ENCODE measurements around the gene RFX3. TPM values are rescaled to one million over a fixed set of nuclear protein-coding genes. Genes with fewer than 3 reads are reported as not detected.
"Not testable (repeated sequence)": the region's sequence is repeated elsewhere in the genome, so short reads cannot be mapped to it uniquely, and the experiment has no call there.

Gene RFX3
- total and polyA plus RNA-seq, 4 donors: 0.30 to 4.6 (median 1.5) TPM

DNA sequence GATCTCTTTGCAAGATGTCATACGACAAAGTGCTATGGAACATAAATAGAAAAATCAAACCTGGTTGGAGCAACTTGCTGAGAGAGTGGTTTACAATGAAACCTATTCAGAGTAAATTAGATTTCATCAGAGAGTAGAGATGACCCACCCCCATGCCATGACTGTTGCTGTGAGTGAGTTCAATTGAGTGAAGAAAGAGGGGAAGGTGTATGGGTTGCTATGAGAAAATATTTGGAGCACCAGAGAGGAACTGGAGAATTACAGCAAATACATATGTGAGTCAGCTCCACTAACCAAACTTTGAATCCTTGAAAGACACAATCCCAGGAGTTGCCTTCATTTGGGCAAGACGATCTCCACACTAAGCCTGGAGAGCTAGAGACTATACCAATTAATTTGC is 217.2 kb downstream of the RFX3 start:
- 92% methylated on average over 2 of the region's 2 CpGs for WGBS
- TF ChIP-seq JUND (IDR thresholded peaks at IDR 0.05) (no peak), RAD21 (IDR thresholded peaks at IDR 0.05) (no peak), YY1 (IDR thresholded peaks at IDR 0.05) (no peak), HNF4A (conservative IDR thresholded peaks at IDR 0.05) (no peak), FOXA2 (IDR thresholded peaks at IDR 0.05) (no peak), SP1 (IDR thresholded peaks at IDR 0.05) (no peak), EGR1 (IDR thresholded peaks at IDR 0.05; ENCODE audit: low read depth in 2 of 2) (no peak), HNF4G (IDR thresholded peaks at IDR 0.05) (no peak), RXRA (IDR thresholded peaks at IDR 0.05) (no peak)
- TF ChIP-seq, protein P1, sequence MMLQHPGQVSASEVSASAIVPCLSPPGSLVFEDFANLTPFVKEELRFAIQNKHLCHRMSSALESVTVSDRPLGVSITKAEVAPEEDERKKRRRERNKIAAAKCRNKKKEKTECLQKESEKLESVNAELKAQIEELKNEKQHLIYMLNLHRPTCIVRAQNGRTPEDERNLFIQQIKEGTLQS (IDR thresholded peaks at IDR 0.05): no peak

DNA sequence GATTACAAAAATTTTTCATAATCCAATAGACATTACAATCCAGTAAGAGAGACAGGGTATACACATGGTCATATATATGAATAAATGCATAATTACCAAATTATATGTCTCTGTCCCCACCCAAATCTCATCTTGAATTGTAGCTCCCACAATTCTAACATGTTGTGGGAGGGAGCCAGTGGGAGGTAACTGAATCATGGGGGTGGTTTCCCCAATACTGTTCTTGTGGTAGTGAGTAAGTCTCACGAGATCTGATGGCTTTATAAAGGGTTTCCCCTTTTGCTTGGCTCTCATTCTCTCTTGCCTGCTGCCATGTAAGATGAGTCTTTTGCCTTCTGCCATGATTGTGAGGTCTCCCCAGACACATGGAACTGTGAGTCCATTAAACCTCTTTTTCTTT is 221.4 kb downstream of the RFX3 start:
- WGBS: 96% methylated on average over 1 of the region's 1 CpG
- not testable (repeated sequence) for H3K27me3 ChIP-seq (ENCODE audit: control insufficient read depth in 4 of 4, insufficient read depth in 4 of 4, low read length in 3 of 4); H3K36me3 ChIP-seq (ENCODE audit: control insufficient read depth in 4 of 4, insufficient read depth in 3 of 4, low read depth in 1 of 4, low read length in 3 of 4); DNase-seq (ENCODE audit: low spot score); H3K9me3 ChIP-seq (ENCODE audit: control insufficient read depth in 4 of 4, low read length in 3 of 4); H3K4me1 ChIP-seq (ENCODE audit: control insufficient read depth in 4 of 4, insufficient read depth in 4 of 4, low read length in 3 of 4); H3K27ac ChIP-seq (ENCODE audit: low read depth in 1 of 2, low read length in 2 of 2); H3K9ac ChIP-seq (ENCODE audit: low read depth in 1 of 2, low read length in 2 of 2); H3K4me3 ChIP-seq (ENCODE audit: low read depth in 1 of 3, low read length in 3 of 3)

More for the DNA sequence above, 217.2 kb downstream of the RFX3 start:
- H3K9me3 ChIP-seq (ENCODE audit: control insufficient read depth in 4 of 4, low read length in 3 of 4): no peaks in the 10 kb centered on the region
- no peak overlapping the region for H3K4me3 ChIP-seq (ENCODE audit: low read depth in 1 of 3, low read length in 3 of 3)
- no peak overlapping the region for H3K9ac ChIP-seq (ENCODE audit: low read depth in 1 of 2, low read length in 2 of 2)
- H3K36me3 ChIP-seq (ENCODE audit: control insufficient read depth in 4 of 4, insufficient read depth in 3 of 4, low read depth in 1 of 4, low read length in 3 of 4): no peaks in the 10 kb centered on the region
- DNase-seq (ENCODE audit: low spot score): no peak
- H3K27ac ChIP-seq (ENCODE audit: low read depth in 1 of 2, low read length in 2 of 2): no peak overlapping the region
- H3K4me1 ChIP-seq (ENCODE audit: control insufficient read depth in 4 of 4, insufficient read depth in 4 of 4, low read length in 3 of 4): no peaks in the 10 kb centered on the region
- H3K27me3 ChIP-seq (ENCODE audit: control insufficient read depth in 4 of 4, insufficient read depth in 4 of 4, low read length in 3 of 4): no peaks in the 10 kb centered on the region

DNA sequence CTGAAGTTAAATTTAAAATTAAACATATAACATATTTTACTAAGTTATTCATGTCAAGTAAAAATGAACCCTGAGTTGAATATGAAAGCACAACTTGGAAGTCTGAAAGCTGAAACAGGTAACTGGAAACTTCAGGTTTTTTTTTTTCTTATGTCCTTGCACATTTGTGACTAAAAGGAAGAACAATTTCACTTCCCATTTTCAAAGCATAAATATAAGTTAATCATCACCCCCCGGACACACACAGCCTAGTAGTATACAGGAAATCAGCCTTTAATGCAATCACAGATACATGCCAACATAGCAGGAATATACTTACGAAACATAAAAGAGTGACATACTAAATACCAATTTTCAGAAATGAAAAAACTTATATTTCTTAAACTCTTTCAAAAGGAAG is 225.9 kb downstream of the RFX3 start:
- TF ChIP-seq EGR1 (IDR thresholded peaks at IDR 0.05; ENCODE audit: low read depth in 2 of 2) (no peak), YY1 (IDR thresholded peaks at IDR 0.05) (no peak), GABPA (IDR thresholded peaks at IDR 0.05 in 1 of 2, conservative IDR thresholded peaks at IDR 0.05 in 1 of 2) (no peak), HNF4G (IDR thresholded peaks at IDR 0.05) (no peak), JUND (IDR thresholded peaks at IDR 0.05) (no peak), RAD21 (IDR thresholded peaks at IDR 0.05) (no peak), HNF4A (conservative IDR thresholded peaks at IDR 0.05) (no peak), SP1 (IDR thresholded peaks at IDR 0.05) (no peak), FOXA1 (IDR thresholded peaks at IDR 0.05) (no peak), NR2F2 (IDR thresholded peaks at IDR 0.05) (no peak)
- TF ChIP-seq, protein P1 (IDR thresholded peaks at IDR 0.05): no peak
- TF ChIP-seq, protein P2, sequence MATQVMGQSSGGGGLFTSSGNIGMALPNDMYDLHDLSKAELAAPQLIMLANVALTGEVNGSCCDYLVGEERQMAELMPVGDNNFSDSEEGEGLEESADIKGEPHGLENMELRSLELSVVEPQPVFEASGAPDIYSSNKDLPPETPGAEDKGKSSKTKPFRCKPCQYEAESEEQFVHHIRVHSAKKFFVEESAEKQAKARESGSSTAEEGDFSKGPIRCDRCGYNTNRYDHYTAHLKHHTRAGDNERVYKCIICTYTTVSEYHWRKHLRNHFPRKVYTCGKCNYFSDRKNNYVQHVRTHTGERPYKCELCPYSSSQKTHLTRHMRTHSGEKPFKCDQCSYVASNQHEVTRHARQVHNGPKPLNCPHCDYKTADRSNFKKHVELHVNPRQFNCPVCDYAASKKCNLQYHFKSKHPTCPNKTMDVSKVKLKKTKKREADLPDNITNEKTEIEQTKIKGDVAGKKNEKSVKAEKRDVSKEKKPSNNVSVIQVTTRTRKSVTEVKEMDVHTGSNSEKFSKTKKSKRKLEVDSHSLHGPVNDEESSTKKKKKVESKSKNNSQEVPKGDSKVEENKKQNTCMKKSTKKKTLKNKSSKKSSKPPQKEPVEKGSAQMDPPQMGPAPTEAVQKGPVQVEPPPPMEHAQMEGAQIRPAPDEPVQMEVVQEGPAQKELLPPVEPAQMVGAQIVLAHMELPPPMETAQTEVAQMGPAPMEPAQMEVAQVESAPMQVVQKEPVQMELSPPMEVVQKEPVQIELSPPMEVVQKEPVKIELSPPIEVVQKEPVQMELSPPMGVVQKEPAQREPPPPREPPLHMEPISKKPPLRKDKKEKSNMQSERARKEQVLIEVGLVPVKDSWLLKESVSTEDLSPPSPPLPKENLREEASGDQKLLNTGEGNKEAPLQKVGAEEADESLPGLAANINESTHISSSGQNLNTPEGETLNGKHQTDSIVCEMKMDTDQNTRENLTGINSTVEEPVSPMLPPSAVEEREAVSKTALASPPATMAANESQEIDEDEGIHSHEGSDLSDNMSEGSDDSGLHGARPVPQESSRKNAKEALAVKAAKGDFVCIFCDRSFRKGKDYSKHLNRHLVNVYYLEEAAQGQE (IDR thresholded peaks at IDR 0.05): no peak
- TF ChIP-seq, protein P3, sequence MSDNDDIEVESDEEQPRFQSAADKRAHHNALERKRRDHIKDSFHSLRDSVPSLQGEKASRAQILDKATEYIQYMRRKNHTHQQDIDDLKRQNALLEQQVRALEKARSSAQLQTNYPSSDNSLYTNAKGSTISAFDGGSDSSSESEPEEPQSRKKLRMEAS (IDR thresholded peaks at IDR 0.05): no peak
- TF ChIP-seq, protein P4, sequence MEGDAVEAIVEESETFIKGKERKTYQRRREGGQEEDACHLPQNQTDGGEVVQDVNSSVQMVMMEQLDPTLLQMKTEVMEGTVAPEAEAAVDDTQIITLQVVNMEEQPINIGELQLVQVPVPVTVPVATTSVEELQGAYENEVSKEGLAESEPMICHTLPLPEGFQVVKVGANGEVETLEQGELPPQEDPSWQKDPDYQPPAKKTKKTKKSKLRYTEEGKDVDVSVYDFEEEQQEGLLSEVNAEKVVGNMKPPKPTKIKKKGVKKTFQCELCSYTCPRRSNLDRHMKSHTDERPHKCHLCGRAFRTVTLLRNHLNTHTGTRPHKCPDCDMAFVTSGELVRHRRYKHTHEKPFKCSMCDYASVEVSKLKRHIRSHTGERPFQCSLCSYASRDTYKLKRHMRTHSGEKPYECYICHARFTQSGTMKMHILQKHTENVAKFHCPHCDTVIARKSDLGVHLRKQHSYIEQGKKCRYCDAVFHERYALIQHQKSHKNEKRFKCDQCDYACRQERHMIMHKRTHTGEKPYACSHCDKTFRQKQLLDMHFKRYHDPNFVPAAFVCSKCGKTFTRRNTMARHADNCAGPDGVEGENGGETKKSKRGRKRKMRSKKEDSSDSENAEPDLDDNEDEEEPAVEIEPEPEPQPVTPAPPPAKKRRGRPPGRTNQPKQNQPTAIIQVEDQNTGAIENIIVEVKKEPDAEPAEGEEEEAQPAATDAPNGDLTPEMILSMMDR (IDR thresholded peaks at IDR 0.05; ENCODE audit: low read depth, low read length, missing input control): no peak
- no peaks in the 10 kb centered on the region for H3K9me3 ChIP-seq (ENCODE audit: control insufficient read depth in 4 of 4, low read length in 3 of 4)
- H3K27ac ChIP-seq (ENCODE audit: low read depth in 1 of 2, low read length in 2 of 2): no peak overlapping the region
- no peaks in the 10 kb centered on the region for H3K27me3 ChIP-seq (ENCODE audit: control insufficient read depth in 4 of 4, insufficient read depth in 4 of 4, low read length in 3 of 4)
- no peaks in the 10 kb centered on the region for H3K4me1 ChIP-seq (ENCODE audit: control insufficient read depth in 4 of 4, insufficient read depth in 4 of 4, low read length in 3 of 4)
- no peak overlapping the region for H3K4me3 ChIP-seq (ENCODE audit: low read depth in 1 of 3, low read length in 3 of 3)
- H3K36me3 ChIP-seq (ENCODE audit: control insufficient read depth in 4 of 4, insufficient read depth in 3 of 4, low read depth in 1 of 4, low read length in 3 of 4): no peaks in the 10 kb centered on the region
- H3K9ac ChIP-seq (ENCODE audit: low read depth in 1 of 2, low read length in 2 of 2): no peak overlapping the region
- 82% methylated on average over 2 of the region's 2 CpGs for WGBS
- DNase-seq (ENCODE audit: low spot score): no peak

Data from liver (tissue), 9 donors.